Endothelial cell of umbilical vein (primary cell): ENCODE data around the gene IPO11.

Experiments
- EZH2 ChIP-seq: IDR thresholded peaks from 2 replicates; pipeline ENCODE4 v1.6.1; 2012; ENCODE audit warnings: borderline replicate concordance, low read depth, mild to moderate bottlenecking, moderate library complexity, low read length, inconsistent platforms; ENCODE audit not compliant: severe bottlenecking
- FOS ChIP-seq: IDR thresholded peaks from 2 replicates; pipeline ENCODE4 v1.6.1; 2011; ENCODE audit warnings: mild to moderate bottlenecking, low read length, moderate library complexity, borderline replicate concordance; ENCODE audit not compliant: insufficient read depth
- GATA2 ChIP-seq: IDR thresholded peaks from 2 replicates; pipeline ENCODE4 v1.7.0; 2011; ENCODE audit warnings: low read depth, mild to moderate bottlenecking, moderate library complexity, mixed read lengths, low read length; ENCODE audit not compliant: insufficient read length, insufficient read depth
- JUN ChIP-seq: IDR thresholded peaks from 2 replicates; pipeline ENCODE4 v1.6.1; 2011; ENCODE audit warnings: borderline replicate concordance, low read depth; ENCODE audit not compliant: insufficient read length, insufficient read depth
- MYC ChIP-seq: IDR thresholded peaks from one replicate; pipeline ENCODE4 v1.6.1; 2011; ENCODE audit warnings: mild to moderate bottlenecking, low read depth, low read length
- POLR2A ChIP-seq: IDR thresholded peaks from 2 replicates; pipeline ENCODE4 v1.6.1; 2012; ENCODE audit warnings: low read depth, mild to moderate bottlenecking, control low read depth, low read length
- POLR2AphosphoS5 ChIP-seq: IDR thresholded peaks from 2 replicates; pipeline ENCODE4 v1.6.1; 2012; ENCODE audit warnings: low read depth, mild to moderate bottlenecking, control low read depth, low read length, moderate library complexity; ENCODE audit not compliant: insufficient read depth
- TF ChIP-seq, protein P1 (sequence below), 2 donors: IDR thresholded peaks; 1 replicate in 1 of 2; 2 replicates in 1 of 2; pipeline ENCODE4 v1.5.1; 2011; ENCODE audit warnings: low read length in 2 of 2, mild to moderate bottlenecking in 2 of 2, moderate library complexity in 2 of 2, control low read depth in 1 of 2, inconsistent platforms in 1 of 2, low read depth in 1 of 2; ENCODE audit not compliant: insufficient read depth in 1 of 2; ENCODE audit errors: extremely low read depth in 1 of 2
- TF ChIP-seq, protein P2 (sequence below): IDR thresholded peaks from 2 replicates; pipeline ENCODE4 v1.6.1; 2011; ENCODE audit not compliant: insufficient read depth, insufficient read length

DNA sequence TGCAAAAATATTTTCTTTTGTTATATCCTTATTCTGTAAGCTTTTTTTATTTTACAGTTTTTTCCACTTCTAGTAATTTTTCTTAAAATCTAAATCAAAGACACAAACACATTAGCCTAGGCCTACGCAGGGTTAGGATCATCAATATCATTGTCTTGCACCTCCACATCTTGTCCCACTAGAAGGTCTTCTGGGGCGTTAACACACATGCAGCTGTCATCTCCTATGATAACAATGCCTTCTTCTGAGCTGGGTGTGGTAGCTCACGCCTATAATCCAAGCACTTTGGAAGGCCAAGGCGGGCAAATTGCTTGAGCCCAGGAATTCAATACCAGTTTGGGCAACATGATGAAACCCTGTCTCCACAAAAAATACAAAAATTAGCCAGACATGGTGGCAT lies 87.2 kb downstream of the IPO11 start:
- TF ChIP-seq POLR2A (no peak), MYC (no peak), GATA2 (no peak), FOS (no peak), EZH2 (no peak), POLR2AphosphoS5 (no peak), JUN (no peak)
- TF ChIP-seq, protein P1, sequence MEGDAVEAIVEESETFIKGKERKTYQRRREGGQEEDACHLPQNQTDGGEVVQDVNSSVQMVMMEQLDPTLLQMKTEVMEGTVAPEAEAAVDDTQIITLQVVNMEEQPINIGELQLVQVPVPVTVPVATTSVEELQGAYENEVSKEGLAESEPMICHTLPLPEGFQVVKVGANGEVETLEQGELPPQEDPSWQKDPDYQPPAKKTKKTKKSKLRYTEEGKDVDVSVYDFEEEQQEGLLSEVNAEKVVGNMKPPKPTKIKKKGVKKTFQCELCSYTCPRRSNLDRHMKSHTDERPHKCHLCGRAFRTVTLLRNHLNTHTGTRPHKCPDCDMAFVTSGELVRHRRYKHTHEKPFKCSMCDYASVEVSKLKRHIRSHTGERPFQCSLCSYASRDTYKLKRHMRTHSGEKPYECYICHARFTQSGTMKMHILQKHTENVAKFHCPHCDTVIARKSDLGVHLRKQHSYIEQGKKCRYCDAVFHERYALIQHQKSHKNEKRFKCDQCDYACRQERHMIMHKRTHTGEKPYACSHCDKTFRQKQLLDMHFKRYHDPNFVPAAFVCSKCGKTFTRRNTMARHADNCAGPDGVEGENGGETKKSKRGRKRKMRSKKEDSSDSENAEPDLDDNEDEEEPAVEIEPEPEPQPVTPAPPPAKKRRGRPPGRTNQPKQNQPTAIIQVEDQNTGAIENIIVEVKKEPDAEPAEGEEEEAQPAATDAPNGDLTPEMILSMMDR (IDR thresholded peaks at IDR 0.05; ENCODE audit: extremely low read depth in 1 of 2, insufficient read depth in 1 of 2, low read depth in 1 of 2, low read length in 2 of 2): no peak
- TF ChIP-seq, protein P2, sequence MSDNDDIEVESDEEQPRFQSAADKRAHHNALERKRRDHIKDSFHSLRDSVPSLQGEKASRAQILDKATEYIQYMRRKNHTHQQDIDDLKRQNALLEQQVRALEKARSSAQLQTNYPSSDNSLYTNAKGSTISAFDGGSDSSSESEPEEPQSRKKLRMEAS: no peak
